GM23338 (cell line): ENCODE data around the gene SNAP47. TPM values are rescaled to one million over a fixed set of nuclear protein-coding genes. Genes with fewer than 3 reads are reported as not detected.

Experiments
- ATAC-seq: fragments of 200-7000 bp; cut with Tn5 transposase; 3 replicates; pipeline ENCODE4 v1.9.1; 2020
- DNase-seq: peaks from one replicate; pipeline ENCODE4 v3.0.0-alpha.2; 2015; ENCODE audit warnings: low spot score
- H2AFZ ChIP-seq: fragments of 200-600 bp; sonication (generic); 2 replicates; pipeline ENCODE4 v1.8.0; 2016; ENCODE audit warnings: antibody characterized with exemption, mild to moderate bottlenecking, moderate library complexity
- H3F3A ChIP-seq: fragments of 200-600 bp; sonication (generic); replicated peaks from 2 replicates; pipeline ENCODE4 v1.8.0; 2017; ENCODE audit warnings: antibody characterized with exemption, mixed run types, low read depth
- H3K27ac ChIP-seq: fragments of 200-600 bp; sonication (generic); 2 replicates; pipeline ENCODE4 v1.6.1; 2016; ENCODE audit warnings: low read depth
- H3K27me3 ChIP-seq: fragments of 200-600 bp; sonication (generic); 2 replicates; pipeline ENCODE4 v1.8.0; 2016; ENCODE audit warnings: mild to moderate bottlenecking, mixed run types, moderate library complexity; ENCODE audit not compliant: insufficient read depth
- H3K36me3 ChIP-seq: fragments of 200-600 bp; sonication (generic); 2 replicates; pipeline ENCODE4 v1.8.0; 2016; ENCODE audit warnings: mild to moderate bottlenecking; ENCODE audit not compliant: insufficient read depth
- H3K4me1 ChIP-seq: fragments of 200-600 bp; sonication (generic); 2 replicates; pipeline ENCODE4 v1.8.0; 2016; ENCODE audit warnings: mild to moderate bottlenecking, moderate library complexity; ENCODE audit not compliant: insufficient read depth
- H3K4me2 ChIP-seq: fragments of 200-600 bp; sonication (generic); 2 replicates; pipeline ENCODE4 v1.7.1; 2017; ENCODE audit warnings: mixed run types
- H3K4me3 ChIP-seq: fragments of 200-600 bp; sonication (generic); 2 replicates; pipeline ENCODE4 v1.6.1; 2016; ENCODE audit warnings: mixed run types
- H3K79me2 ChIP-seq: fragments of 200-600 bp; sonication (generic); replicated peaks from 2 replicates; pipeline ENCODE4 v1.8.0; 2017; ENCODE audit warnings: mild to moderate bottlenecking; ENCODE audit not compliant: insufficient read depth
- H3K9me2 ChIP-seq: fragments of 200-600 bp; sonication (generic); 2 replicates; pipeline ENCODE4 v1.8.0; 2017; ENCODE audit not compliant: insufficient read depth
- H4K20me1 ChIP-seq: fragments of 200-600 bp; sonication (generic); replicated peaks from 2 replicates; pipeline ENCODE4 v1.8.0; 2017; ENCODE audit warnings: mild to moderate bottlenecking; ENCODE audit not compliant: insufficient read depth
- H3K27ac Mint-ChIP-seq: 2 replicates; pipeline ENCODE4 v1.8.0; 2020; ENCODE audit warnings: inconsistent platforms, mild to moderate bottlenecking, moderate library complexity, mixed read lengths
- H3K27me3 Mint-ChIP-seq: 3 replicates; pipeline ENCODE4 v1.8.0; 2022; ENCODE audit warnings: low read depth, mild to moderate bottlenecking, moderate library complexity, mixed read lengths, inconsistent platforms; ENCODE audit not compliant: insufficient read depth, poor library complexity
- H3K36me3 Mint-ChIP-seq: 3 replicates; pipeline ENCODE4 v1.8.0; 2021; ENCODE audit warnings: low read depth, mild to moderate bottlenecking, inconsistent platforms, moderate library complexity, mixed read lengths
- H3K4me1 Mint-ChIP-seq: 3 replicates; pipeline ENCODE4 v1.8.0; 2020; ENCODE audit warnings: mild to moderate bottlenecking, inconsistent platforms, mixed read lengths
- H3K4me3 Mint-ChIP-seq: 3 replicates; pipeline ENCODE4 v1.8.0; 2021; ENCODE audit warnings: moderate library complexity, mild to moderate bottlenecking, inconsistent platforms, mixed read lengths
- H3K9me3 Mint-ChIP-seq: 3 replicates; pipeline ENCODE4 v1.8.0; 2020; ENCODE audit warnings: moderate library complexity, mild to moderate bottlenecking, inconsistent platforms, mixed read lengths
- EZH2 ChIP-seq: fragments of 200-600 bp; sonication (generic); IDR thresholded peaks from one replicate; pipeline ENCODE4 v1.8.0; 2017; ENCODE audit warnings: antibody characterized with exemption, mild to moderate bottlenecking, low read depth; ENCODE audit not compliant: unreplicated experiment
- EZH2phosphoT487 ChIP-seq: fragments of 200-600 bp; sonication (generic); IDR thresholded peaks from one replicate; pipeline ENCODE4 v1.8.1; 2018; ENCODE audit warnings: antibody characterized with exemption; ENCODE audit not compliant: unreplicated experiment
- JUNB ChIP-seq: IDR thresholded peaks from one replicate; pipeline ENCODE4 v1.6.1; 2016; ENCODE audit warnings: antibody characterized with exemption; ENCODE audit not compliant: unreplicated experiment
- NANOG ChIP-seq: IDR thresholded peaks from 2 replicates; pipeline ENCODE4 v1.6.1; 2016; ENCODE audit warnings: antibody characterized with exemption, borderline replicate concordance
- POLR2AphosphoS5 ChIP-seq: IDR thresholded peaks from 2 replicates; pipeline ENCODE4 v1.6.1; 2016; ENCODE audit warnings: antibody characterized with exemption, low read depth
- STAT1 ChIP-seq: IDR thresholded peaks from one replicate; pipeline ENCODE4 v1.6.1; 2016; ENCODE audit warnings: antibody characterized with exemption; ENCODE audit not compliant: unreplicated experiment
- ZNF114 ChIP-seq: fragments of 250-450 bp; sonication (Bioruptor Pico); IDR thresholded peaks from 2 replicates; pipeline ENCODE4 v1.5.0; 2020; ENCODE audit warnings: mild to moderate bottlenecking, moderate library complexity
- polyA plus RNA-seq: library from polyadenylated mRNA; unstranded; fragments of >200 nt; fragmentation: Nextera tagmentation; extraction: Ambion mirVana; gene quantifications from 2 replicates; pipeline ENCODE4 v1.2.1, GENCODE V29; 2016
- total RNA-seq: library from RNA; depleted of rRNA; stranded (reverse); fragments of >200 nt; shearing (Covaris generic); gene quantifications from 2 replicates; pipeline ENCODE4 v1.2.3, GENCODE V29; 2014
- TF ChIP-seq, protein P1 (sequence below): IDR thresholded peaks from 2 replicates; pipeline ENCODE4 v1.6.1; 2016; ENCODE audit warnings: antibody characterized with exemption
- TF ChIP-seq, protein P2 (sequence below): IDR thresholded peaks from one replicate; pipeline ENCODE4 v1.6.1; 2018; ENCODE audit warnings: antibody characterized with exemption; ENCODE audit not compliant: unreplicated experiment
- TF ChIP-seq, protein P3 (sequence below): fragments of 250-450 bp; sonication (Bioruptor Pico); IDR thresholded peaks from 2 replicates; pipeline ENCODE4 v1.5.0; 2020; ENCODE audit warnings: mild to moderate bottlenecking, moderate library complexity
- TF ChIP-seq, protein P4 (sequence below), 2 experiments: fragments of 200-600 bp in 1 of 2; sonication (generic) in 1 of 2; conservative IDR thresholded peaks; 2 replicates each; pipeline versions ENCODE4 v1.5.1 to v1.6.1; 2016 to 2017; ENCODE audit warnings: antibody characterized with exemption in 2 of 2, low read depth in 2 of 2, mild to moderate bottlenecking in 2 of 2, moderate library complexity in 1 of 2

The SNAP47 gene
- total and polyA plus RNA-seq, 2 experiments from 2014 or later = 19.5 to 51.8 TPM

DNA sequence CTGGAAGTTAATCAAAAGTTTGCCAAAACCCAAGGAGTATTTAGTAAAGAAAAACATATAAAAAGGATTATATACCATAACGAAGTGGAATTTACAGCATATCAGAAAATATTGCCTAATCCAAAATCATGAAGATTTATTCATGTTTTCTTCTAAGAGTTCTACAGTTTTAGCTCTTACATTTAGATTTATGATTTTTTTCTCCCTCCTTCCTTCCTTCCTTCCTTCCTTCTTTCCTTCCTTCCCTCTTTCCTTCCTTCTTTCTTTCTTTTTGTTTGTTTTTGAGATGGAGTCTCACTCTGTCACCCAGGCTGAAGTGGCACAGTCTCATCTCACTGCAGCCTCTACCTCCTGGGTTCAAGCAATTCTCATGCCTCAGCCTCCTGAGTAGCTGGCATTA, 64.5 kb downstream of the SNAP47 start:
- H3K27ac ChIP-seq = no peak overlapping the region

DNA sequence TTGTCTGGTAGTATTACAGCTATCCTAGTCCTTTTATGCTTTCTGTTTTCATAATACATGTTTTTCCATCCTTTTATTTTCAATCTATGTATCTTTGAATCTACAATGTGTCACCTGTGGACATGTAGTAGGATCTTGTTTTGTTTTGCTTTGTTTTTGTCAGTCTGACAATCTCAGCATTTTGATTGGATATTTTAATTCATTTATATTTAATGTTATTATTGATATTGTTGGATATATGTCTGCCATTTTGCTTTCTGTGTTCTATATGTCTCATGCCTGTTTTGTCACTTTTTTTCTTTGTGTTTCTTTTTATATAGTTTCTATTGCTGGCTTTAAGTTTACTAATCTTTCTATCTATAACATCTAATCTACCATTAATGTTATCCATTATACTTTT, 68.7 kb downstream of the SNAP47 start:
- Histone ChIP-seq H3K4me1 (no peaks in the 10 kb centered on the region), H3F3A (no peaks in the 10 kb centered on the region), H3K4me2 (no peak overlapping the region), H3K4me3 (no peak overlapping the region), H4K20me1 (no peaks in the 10 kb centered on the region), H3K27me3 (no peaks in the 10 kb centered on the region), H3K79me2 (no peaks in the 10 kb centered on the region), H3K36me3 (no peaks in the 10 kb centered on the region), H2AFZ (no peak overlapping the region), H3K27ac (no peak overlapping the region), H3K9me2 (no peaks in the 10 kb centered on the region)
- Mint-ChIP-seq H3K27ac (no peak overlapping the region), H3K27me3 (peaks cover 1% of the 10 kb centered on the region), H3K4me1 (no peaks in the 10 kb centered on the region), H3K9me3 (no peaks in the 10 kb centered on the region; the same call in 2 of the 3 replicates), H3K4me3 (no peak overlapping the region), H3K36me3 (no peaks in the 10 kb centered on the region)
- ATAC-seq = no peak
- DNase-seq = no peak
- TF ChIP-seq, protein P1, sequence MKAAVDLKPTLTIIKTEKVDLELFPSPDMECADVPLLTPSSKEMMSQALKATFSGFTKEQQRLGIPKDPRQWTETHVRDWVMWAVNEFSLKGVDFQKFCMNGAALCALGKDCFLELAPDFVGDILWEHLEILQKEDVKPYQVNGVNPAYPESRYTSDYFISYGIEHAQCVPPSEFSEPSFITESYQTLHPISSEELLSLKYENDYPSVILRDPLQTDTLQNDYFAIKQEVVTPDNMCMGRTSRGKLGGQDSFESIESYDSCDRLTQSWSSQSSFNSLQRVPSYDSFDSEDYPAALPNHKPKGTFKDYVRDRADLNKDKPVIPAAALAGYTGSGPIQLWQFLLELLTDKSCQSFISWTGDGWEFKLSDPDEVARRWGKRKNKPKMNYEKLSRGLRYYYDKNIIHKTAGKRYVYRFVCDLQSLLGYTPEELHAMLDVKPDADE = no peak
- TF ChIP-seq, protein P2, sequence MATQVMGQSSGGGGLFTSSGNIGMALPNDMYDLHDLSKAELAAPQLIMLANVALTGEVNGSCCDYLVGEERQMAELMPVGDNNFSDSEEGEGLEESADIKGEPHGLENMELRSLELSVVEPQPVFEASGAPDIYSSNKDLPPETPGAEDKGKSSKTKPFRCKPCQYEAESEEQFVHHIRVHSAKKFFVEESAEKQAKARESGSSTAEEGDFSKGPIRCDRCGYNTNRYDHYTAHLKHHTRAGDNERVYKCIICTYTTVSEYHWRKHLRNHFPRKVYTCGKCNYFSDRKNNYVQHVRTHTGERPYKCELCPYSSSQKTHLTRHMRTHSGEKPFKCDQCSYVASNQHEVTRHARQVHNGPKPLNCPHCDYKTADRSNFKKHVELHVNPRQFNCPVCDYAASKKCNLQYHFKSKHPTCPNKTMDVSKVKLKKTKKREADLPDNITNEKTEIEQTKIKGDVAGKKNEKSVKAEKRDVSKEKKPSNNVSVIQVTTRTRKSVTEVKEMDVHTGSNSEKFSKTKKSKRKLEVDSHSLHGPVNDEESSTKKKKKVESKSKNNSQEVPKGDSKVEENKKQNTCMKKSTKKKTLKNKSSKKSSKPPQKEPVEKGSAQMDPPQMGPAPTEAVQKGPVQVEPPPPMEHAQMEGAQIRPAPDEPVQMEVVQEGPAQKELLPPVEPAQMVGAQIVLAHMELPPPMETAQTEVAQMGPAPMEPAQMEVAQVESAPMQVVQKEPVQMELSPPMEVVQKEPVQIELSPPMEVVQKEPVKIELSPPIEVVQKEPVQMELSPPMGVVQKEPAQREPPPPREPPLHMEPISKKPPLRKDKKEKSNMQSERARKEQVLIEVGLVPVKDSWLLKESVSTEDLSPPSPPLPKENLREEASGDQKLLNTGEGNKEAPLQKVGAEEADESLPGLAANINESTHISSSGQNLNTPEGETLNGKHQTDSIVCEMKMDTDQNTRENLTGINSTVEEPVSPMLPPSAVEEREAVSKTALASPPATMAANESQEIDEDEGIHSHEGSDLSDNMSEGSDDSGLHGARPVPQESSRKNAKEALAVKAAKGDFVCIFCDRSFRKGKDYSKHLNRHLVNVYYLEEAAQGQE = no peak
- no peak for TF ChIP-seq ZNF114 (CRISPR knock-in tag)
- TF ChIP-seq, protein P3, sequence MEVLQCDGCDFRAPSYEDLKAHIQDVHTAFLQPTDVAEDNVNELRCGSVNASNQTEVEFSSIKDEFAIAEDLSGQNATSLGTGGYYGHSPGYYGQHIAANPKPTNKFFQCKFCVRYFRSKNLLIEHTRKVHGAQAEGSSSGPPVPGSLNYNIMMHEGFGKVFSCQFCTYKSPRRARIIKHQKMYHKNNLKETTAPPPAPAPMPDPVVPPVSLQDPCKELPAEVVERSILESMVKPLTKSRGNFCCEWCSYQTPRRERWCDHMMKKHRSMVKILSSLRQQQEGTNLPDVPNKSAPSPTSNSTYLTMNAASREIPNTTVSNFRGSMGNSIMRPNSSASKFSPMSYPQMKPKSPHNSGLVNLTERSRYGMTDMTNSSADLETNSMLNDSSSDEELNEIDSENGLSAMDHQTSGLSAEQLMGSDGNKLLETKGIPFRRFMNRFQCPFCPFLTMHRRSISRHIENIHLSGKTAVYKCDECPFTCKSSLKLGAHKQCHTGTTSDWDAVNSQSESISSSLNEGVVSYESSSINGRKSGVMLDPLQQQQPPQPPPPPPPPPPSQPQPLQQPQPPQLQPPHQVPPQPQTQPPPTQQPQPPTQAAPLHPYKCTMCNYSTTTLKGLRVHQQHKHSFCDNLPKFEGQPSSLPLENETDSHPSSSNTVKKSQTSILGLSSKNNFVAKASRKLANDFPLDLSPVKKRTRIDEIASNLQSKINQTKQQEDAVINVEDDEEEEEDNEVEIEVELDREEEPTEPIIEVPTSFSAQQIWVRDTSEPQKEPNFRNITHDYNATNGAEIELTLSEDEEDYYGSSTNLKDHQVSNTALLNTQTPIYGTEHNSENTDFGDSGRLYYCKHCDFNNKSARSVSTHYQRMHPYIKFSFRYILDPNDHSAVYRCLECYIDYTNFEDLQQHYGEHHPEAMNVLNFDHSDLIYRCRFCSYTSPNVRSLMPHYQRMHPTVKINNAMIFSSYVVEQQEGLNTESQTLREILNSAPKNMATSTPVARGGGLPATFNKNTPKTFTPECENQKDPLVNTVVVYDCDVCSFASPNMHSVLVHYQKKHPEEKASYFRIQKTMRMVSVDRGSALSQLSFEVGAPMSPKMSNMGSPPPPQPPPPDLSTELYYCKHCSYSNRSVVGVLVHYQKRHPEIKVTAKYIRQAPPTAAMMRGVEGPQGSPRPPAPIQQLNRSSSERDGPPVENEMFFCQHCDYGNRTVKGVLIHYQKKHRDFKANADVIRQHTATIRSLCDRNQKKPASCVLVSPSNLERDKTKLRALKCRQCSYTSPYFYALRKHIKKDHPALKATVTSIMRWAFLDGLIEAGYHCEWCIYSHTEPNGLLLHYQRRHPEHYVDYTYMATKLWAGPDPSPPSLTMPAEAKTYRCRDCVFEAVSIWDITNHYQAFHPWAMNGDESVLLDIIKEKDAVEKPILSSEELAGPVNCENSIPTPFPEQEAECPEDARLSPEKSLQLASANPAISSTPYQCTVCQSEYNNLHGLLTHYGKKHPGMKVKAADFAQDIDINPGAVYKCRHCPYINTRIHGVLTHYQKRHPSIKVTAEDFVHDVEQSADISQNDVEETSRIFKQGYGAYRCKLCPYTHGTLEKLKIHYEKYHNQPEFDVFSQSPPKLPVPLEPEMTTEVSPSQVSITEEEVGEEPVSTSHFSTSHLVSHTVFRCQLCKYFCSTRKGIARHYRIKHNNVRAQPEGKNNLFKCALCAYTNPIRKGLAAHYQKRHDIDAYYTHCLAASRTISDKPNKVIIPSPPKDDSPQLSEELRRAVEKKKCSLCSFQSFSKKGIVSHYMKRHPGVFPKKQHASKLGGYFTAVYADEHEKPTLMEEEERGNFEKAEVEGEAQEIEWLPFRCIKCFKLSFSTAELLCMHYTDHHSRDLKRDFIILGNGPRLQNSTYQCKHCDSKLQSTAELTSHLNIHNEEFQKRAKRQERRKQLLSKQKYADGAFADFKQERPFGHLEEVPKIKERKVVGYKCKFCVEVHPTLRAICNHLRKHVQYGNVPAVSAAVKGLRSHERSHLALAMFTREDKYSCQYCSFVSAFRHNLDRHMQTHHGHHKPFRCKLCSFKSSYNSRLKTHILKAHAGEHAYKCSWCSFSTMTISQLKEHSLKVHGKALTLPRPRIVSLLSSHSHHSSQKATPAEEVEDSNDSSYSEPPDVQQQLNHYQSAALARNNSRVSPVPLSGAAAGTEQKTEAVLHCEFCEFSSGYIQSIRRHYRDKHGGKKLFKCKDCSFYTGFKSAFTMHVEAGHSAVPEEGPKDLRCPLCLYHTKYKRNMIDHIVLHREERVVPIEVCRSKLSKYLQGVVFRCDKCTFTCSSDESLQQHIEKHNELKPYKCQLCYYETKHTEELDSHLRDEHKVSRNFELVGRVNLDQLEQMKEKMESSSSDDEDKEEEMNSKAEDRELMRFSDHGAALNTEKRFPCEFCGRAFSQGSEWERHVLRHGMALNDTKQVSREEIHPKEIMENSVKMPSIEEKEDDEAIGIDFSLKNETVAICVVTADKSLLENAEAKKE (CRISPR knock-in tag) = no peak

More for the DNA sequence above, 64.5 kb downstream of the SNAP47 start:
- Histone ChIP-seq H3K27me3 (no peaks in the 10 kb centered on the region), H4K20me1 (no peaks in the 10 kb centered on the region), H3K4me1 (0 out of 2 replicates have a peak, but pooled peaks cover under 1% of the 10 kb centered on the region), H3K79me2 (no peaks in the 10 kb centered on the region), H3K4me3 (no peak overlapping the region), H3K4me2 (no peak overlapping the region), H3K9me2 (no peaks in the 10 kb centered on the region), H3K36me3 (no peaks in the 10 kb centered on the region), H2AFZ (no peak overlapping the region), H3F3A (no peaks in the 10 kb centered on the region)
- no peak overlapping the region for H3K27ac Mint-ChIP-seq
- H3K9me3 Mint-ChIP-seq = no peaks in the 10 kb centered on the region
- no peak for TF ChIP-seq JUNB
- no peak for TF ChIP-seq STAT1
- no peak for TF ChIP-seq ZNF114 (CRISPR knock-in tag)
- TF ChIP-seq POLR2AphosphoS5 = no peak
- TF ChIP-seq NANOG = no peak
- TF ChIP-seq EZH2 = no peak
- TF ChIP-seq, protein P4, sequence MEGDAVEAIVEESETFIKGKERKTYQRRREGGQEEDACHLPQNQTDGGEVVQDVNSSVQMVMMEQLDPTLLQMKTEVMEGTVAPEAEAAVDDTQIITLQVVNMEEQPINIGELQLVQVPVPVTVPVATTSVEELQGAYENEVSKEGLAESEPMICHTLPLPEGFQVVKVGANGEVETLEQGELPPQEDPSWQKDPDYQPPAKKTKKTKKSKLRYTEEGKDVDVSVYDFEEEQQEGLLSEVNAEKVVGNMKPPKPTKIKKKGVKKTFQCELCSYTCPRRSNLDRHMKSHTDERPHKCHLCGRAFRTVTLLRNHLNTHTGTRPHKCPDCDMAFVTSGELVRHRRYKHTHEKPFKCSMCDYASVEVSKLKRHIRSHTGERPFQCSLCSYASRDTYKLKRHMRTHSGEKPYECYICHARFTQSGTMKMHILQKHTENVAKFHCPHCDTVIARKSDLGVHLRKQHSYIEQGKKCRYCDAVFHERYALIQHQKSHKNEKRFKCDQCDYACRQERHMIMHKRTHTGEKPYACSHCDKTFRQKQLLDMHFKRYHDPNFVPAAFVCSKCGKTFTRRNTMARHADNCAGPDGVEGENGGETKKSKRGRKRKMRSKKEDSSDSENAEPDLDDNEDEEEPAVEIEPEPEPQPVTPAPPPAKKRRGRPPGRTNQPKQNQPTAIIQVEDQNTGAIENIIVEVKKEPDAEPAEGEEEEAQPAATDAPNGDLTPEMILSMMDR (conservative IDR thresholded peaks at IDR 0.05; ENCODE audit: low read depth in 2 of 2) = no peak
- TF ChIP-seq EZH2phosphoT487 = no peak
- no peaks in the 10 kb centered on the region for H3K27me3 Mint-ChIP-seq
- no peak for ATAC-seq
- peaks cover 2% of the 10 kb centered on the region; the same call in 2 of the 3 replicates for H3K4me1 Mint-ChIP-seq
- no peak overlapping the region for H3K4me3 Mint-ChIP-seq
- DNase-seq = no peak
- H3K36me3 Mint-ChIP-seq = no peaks in the 10 kb centered on the region
